Pancreas (tissue), 10 donors: ENCODE measurements around the gene PLD1. TPM values are rescaled to one million over a fixed set of nuclear protein-coding genes. Genes with fewer than 3 reads are reported as not detected.

Experiments used
- ATAC-seq, 4 donors: fragments of 200-7000 bp; cut with Tn5 transposase; one replicate each; pipeline versions ENCODE4 v1.8.0 to v1.9.1; 2020; ENCODE audit warnings: mild to moderate bottlenecking in 4 of 4, moderate library complexity in 4 of 4
- DNase-seq, 6 donors: peaks; one replicate each; pipeline ENCODE4 v3.0.0-alpha.2; 2020
- FAIRE-seq: peaks from 2 replicates; lab custom pipeline; 2012; peaks lifted over from hg19 to GRCh38; lab: Jason Lieb, UNC
- H3K27ac ChIP-seq, 4 donors: fragments of 200-600 bp; sonication (generic); 1 replicate in 3 of 4; 2 replicates in 1 of 4; pipeline versions ENCODE4 v1.5.0 to v1.8.0; 2020
- H3K27me3 ChIP-seq, 4 donors: fragments of 200-600 bp; one replicate each; pipeline ENCODE4 v1.8.0; 2021
- H3K36me3 ChIP-seq, 3 donors: fragments of 200-600 bp; sonication (generic) in 1 of 3; one replicate each; pipeline versions ENCODE4 v1.5.0 to v1.8.0; 2020 to 2021
- H3K4me1 ChIP-seq, 3 donors: fragments of 200-600 bp; one replicate each; pipeline ENCODE4 v1.8.0; 2021
- H3K4me3 ChIP-seq, 4 donors: fragments of 200-600 bp; sonication (generic) in 2 of 4; one replicate each; pipeline versions ENCODE4 v1.5.0 to v1.8.0; 2020 to 2021
- H3K9me3 ChIP-seq, 4 donors: fragments of 200-600 bp; one replicate each; pipeline ENCODE4 v1.8.0; 2021
- CTCF ChIP-seq, 4 donors: fragments of 200-600 bp; sonication (generic) in 3 of 4; IDR thresholded peaks; one replicate each; pipeline versions ENCODE4 v1.5.0 to v1.8.0; 2021; ENCODE audit warnings: antibody characterized with exemption in 4 of 4
- WGBS, 2 donors: extraction: QIAGEN DNeasy Blood & Tissue Kit; methylation state at CpG; one replicate each; pipeline ENCODE4 v1.1.7; 2013; 5-methylcytosine and 5-hydroxymethylcytosine counted together
- intact Hi-C, 3 donors: fragments of 100-400 bp; cut with DNase I; formaldehyde crosslinking; loops; one replicate each; pipeline versions ENCODE4 v1.11.1 to v1.14.2; 2022
- polyA plus RNA-seq, 2 donors: library from polyadenylated mRNA; stranded (reverse); fragments of 200-250 nt; gene quantifications; one replicate each; pipeline ENCODE4 v1.2.3, GENCODE V29; 2013
- total RNA-seq, 6 donors: library from RNA; stranded (reverse); fragmentation: NEBNext Ultra II Directional in 4 of 6; extraction: Animal tissue kit (Norgen Biotek cat#: 25700) in 4 of 6; gene quantifications; one replicate each; pipeline versions ENCODE4 v1.2.1 to v1.2.4, GENCODE V29; 2021 to 2023
- donor health status: healthy with polysubstance abuse.
- donor health status: DM: no; HTN: no; CAD: no; lungs with moderate emphysema.
- donor health status: DM: no; HTN: no; CAD: no.
- donor health status: control.
- donor health status: control.
- donor health status: Bipolar disorder and iron deficiency.
- donor health status: DM: yes; HTN: yes; CAD: no.
- donor health status: DM: no; HTN: no; CAD: no.
- donor health status: DM: no; HTN: no; CAD: no.
- donor health status: DM: yes; HTN: yes; CAD: no.

The PLD1 gene
- total and polyA plus RNA-seq, 8 donors = 14.7 to 62.1 (median 33.7) TPM

- H3K27me3 ChIP-seq = no peaks in the 10 kb centered on the region
- FAIRE-seq (no peak), DNase-seq (no peak), ATAC-seq (no peak)
- WGBS, 2 donors = 89 to 92% methylated on average over 5 of the region's 5 CpGs
- intact Hi-C loops = no loop called here
- H3K9me3 ChIP-seq = no peaks in the 10 kb centered on the region
- H3K4me1 ChIP-seq = no peaks in the 10 kb centered on the region
- H3K36me3 ChIP-seq = no peaks in the 10 kb centered on the region
- no peak for TF ChIP-seq CTCF (IDR thresholded peaks at IDR 0.05)
- no peak overlapping the region for H3K27ac ChIP-seq
- H3K4me3 ChIP-seq = no peak overlapping the region
Observed at GRCh38 chr3:171784937-171785336, 25.3 kb downstream of the PLD1 start.

GRCh38 chr3:171784387-171784786 is 25.9 kb downstream of the PLD1 start:
- TF ChIP-seq CTCF (IDR thresholded peaks at IDR 0.05) = no peak
- intact Hi-C loops = no loop called here
- no peak overlapping the region for H3K4me3 ChIP-seq
- H3K27me3 ChIP-seq = no peaks in the 10 kb centered on the region
- ATAC-seq (no peak), FAIRE-seq (no peak), DNase-seq (no peak)
- no peaks in the 10 kb centered on the region for H3K9me3 ChIP-seq
- 89 to 98% methylated on average over 2 of the region's 2 CpGs for WGBS, 2 donors
- H3K4me1 ChIP-seq = no peaks in the 10 kb centered on the region
- no peaks in the 10 kb centered on the region for H3K36me3 ChIP-seq
- H3K27ac ChIP-seq = no peak overlapping the region

- Histone ChIP-seq H3K4me1 (no peaks in the 10 kb centered on the region), H3K36me3 (no peaks in the 10 kb centered on the region), H3K27ac (no peak overlapping the region), H3K4me3 (no peak overlapping the region), H3K9me3 (no peaks in the 10 kb centered on the region), H3K27me3 (no peaks in the 10 kb centered on the region)
- 72 to 77% methylated on average over 5 of the region's 5 CpGs for WGBS, 2 donors
- intact Hi-C loops = no loop called here
- FAIRE-seq (no peak), ATAC-seq (no peak), DNase-seq (no peak)
- no peak for TF ChIP-seq CTCF (IDR thresholded peaks at IDR 0.05)
Observed at GRCh38 chr3:171783626-171784025, 26.7 kb downstream of the PLD1 start.

- DNase-seq (no peak), ATAC-seq (no peak), FAIRE-seq (no peak)
- WGBS, 2 donors = 61 to 64% methylated on average over 2 of the region's 2 CpGs
- Histone ChIP-seq H3K9me3 (no peaks in the 10 kb centered on the region), H3K27ac (no peak overlapping the region), H3K4me3 (no peak overlapping the region), H3K4me1 (no peaks in the 10 kb centered on the region), H3K36me3 (no peaks in the 10 kb centered on the region), H3K27me3 (no peaks in the 10 kb centered on the region)
- no peak for TF ChIP-seq CTCF (IDR thresholded peaks at IDR 0.05)
- intact Hi-C loops = no loop called here
Observed at GRCh38 chr3:171783086-171783485, 27.2 kb downstream of the PLD1 start.

- H3K36me3 ChIP-seq = no peaks in the 10 kb centered on the region
- no peaks in the 10 kb centered on the region for H3K4me1 ChIP-seq
- no peak overlapping the region for H3K27ac ChIP-seq
- H3K9me3 ChIP-seq = no peaks in the 10 kb centered on the region
- H3K4me3 ChIP-seq = no peak overlapping the region
- H3K27me3 ChIP-seq = no peaks in the 10 kb centered on the region
- 51 to 52% methylated on average over 1 of the region's 1 CpG for WGBS, 2 donors
- ATAC-seq (no peak), DNase-seq (no peak), FAIRE-seq (no peak)
- intact Hi-C loops = no loop called here
- TF ChIP-seq CTCF (IDR thresholded peaks at IDR 0.05) = no peak
Observed at GRCh38 chr3:171782617-171783016, 27.7 kb downstream of the PLD1 start.
